BLaER1 (cell line): ENCODE data around the gene LRRC4C.

Experiments used
- H3K27ac ChIP-seq: shearing (Covaris generic); formaldehyde crosslinking; 2 replicates; pipeline ENCODE4 v1.8.1; 2022
- H3K27me3 ChIP-seq: shearing (Covaris generic); formaldehyde crosslinking; 2 replicates; pipeline ENCODE4 v1.8.1; 2022
- H3K36me3 ChIP-seq: shearing (Covaris generic); formaldehyde crosslinking; 2 replicates; pipeline ENCODE4 v1.8.1; 2022
- H3K4me1 ChIP-seq: shearing (Covaris generic); formaldehyde crosslinking; 2 replicates; pipeline ENCODE4 v1.8.1; 2022
- H3K4me2 ChIP-seq: shearing (Covaris generic); formaldehyde crosslinking; 2 replicates; pipeline ENCODE4 v1.8.1; 2022
- H3K4me3 ChIP-seq: shearing (Covaris generic); formaldehyde crosslinking; 2 replicates; pipeline ENCODE4 v1.8.1; 2022
- H3K9ac ChIP-seq: shearing (Covaris generic); formaldehyde crosslinking; 2 replicates; pipeline ENCODE4 v1.8.1; 2022
- H3K9me3 ChIP-seq: shearing (Covaris generic); formaldehyde crosslinking; 2 replicates; pipeline ENCODE4 v1.8.1; 2022
- H4K20me1 ChIP-seq: shearing (Covaris generic); formaldehyde crosslinking; 2 replicates; pipeline ENCODE4 v1.8.1; 2022
- Cebpa-rat ChIP-seq: shearing (Covaris generic); IDR thresholded peaks from 2 replicates; pipeline ENCODE4 v1.8.1; 2022

LRRC4C gene

DNA sequence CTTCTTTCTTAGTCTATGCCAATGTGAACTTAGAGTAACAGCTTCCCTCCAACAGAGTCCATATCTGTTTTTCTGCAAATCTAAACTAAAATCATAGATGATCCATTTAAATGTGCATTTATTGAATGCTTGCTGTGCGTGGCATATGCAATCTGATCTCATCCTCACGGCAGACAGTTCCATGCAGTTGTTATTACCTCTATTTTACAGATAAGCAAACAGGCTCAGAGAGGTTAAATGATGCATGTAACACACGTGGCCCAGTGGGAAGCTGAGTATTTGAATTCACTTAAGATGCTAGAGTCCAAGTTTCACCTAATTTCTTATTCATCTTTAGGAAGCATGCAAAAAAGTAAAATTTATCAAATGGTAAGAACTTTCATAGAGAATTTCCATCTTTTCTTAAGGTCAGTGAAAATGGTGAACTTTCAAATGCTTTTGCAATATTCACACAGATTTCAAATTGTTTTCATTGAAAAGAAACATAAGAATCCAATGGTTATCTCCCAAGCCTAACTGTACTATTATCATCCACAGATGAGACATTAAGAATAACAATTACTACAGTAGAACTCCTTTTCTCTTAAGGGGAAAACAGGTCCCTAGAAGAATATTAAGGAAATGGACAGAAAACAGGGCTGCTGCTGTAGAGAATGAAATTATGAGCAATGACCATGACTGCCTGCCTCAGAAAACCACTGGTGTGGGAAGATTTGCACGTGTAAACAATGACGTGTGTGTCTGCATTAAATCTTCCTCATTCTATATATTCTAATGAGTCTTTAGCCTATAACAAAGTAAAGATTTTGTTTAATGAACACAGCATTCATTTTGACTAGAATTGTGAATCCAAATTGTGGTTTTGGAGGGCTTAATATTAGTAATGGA, 1171.3 kb downstream of the LRRC4C start:
- no peak overlapping the region for H3K9ac ChIP-seq
- H3K27me3 ChIP-seq, result no peaks in the 10 kb centered on the region
- no peak overlapping the region for H3K4me2 ChIP-seq
- no peak overlapping the region for H3K27ac ChIP-seq
- no peak for TF ChIP-seq Cebpa-rat
- no peaks in the 10 kb centered on the region; the same call in 1 of the 2 replicates for H3K4me1 ChIP-seq
- H3K9me3 ChIP-seq, result no peaks in the 10 kb centered on the region
- no peak overlapping the region for H3K4me3 ChIP-seq
- no peaks in the 10 kb centered on the region for H4K20me1 ChIP-seq
- no peaks in the 10 kb centered on the region for H3K36me3 ChIP-seq

DNA sequence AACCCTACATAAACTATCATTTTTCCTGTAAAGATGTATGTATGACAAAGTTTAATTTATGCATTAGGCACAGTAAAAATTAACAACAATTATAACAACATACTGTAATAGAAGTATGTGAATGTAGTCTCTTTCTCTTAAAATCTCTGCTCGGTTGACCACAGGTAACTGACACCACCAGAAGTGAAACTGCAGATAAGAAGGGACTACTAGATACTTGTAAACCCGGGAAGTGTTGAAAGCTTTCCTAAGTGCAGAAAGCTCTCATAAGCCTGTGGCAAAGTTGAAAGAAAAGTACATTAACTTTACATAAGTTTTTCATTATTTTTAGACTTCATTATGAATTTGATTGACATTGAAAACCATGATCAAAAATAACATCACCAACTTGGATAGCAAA, 1173.3 kb downstream of the LRRC4C start:
- Histone ChIP-seq H3K27me3 (no peaks in the 10 kb centered on the region), H3K4me2 (no peak overlapping the region), H3K36me3 (no peaks in the 10 kb centered on the region), H3K9me3 (no peaks in the 10 kb centered on the region), H3K4me3 (no peak overlapping the region), H3K9ac (no peak overlapping the region), H3K27ac (no peak overlapping the region), H4K20me1 (no peaks in the 10 kb centered on the region), H3K4me1 (no peaks in the 10 kb centered on the region; the same call in 1 of the 2 replicates)
- no peak for TF ChIP-seq Cebpa-rat

DNA sequence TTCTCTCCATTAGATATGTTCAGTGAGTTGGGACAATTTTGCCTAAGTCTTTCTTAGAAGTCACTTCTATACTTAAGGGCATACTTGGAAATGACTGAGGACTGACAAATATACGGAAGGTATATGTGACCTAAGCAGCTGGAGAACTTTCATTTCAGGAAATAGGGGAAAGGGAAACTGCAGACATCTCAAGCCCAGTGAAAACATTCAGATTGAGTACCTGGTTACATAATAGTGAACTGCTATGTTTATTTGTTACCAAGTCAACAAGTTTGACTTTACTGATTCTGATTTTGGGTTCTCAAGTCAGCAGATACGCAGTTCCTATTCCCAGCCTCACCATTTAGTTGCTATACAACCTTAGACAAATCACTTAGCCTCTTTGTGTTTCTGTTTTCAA, 1173.9 kb downstream of the LRRC4C start:
- H3K4me1 ChIP-seq, result no peaks in the 10 kb centered on the region; the same call in 1 of the 2 replicates
- no peak overlapping the region for H3K4me2 ChIP-seq
- no peak overlapping the region for H3K9ac ChIP-seq
- no peaks in the 10 kb centered on the region for H3K9me3 ChIP-seq
- TF ChIP-seq Cebpa-rat, result no peak
- no peaks in the 10 kb centered on the region for H3K36me3 ChIP-seq
- no peaks in the 10 kb centered on the region for H3K27me3 ChIP-seq
- no peak overlapping the region for H3K4me3 ChIP-seq
- no peaks in the 10 kb centered on the region for H4K20me1 ChIP-seq
- no peak overlapping the region for H3K27ac ChIP-seq

DNA sequence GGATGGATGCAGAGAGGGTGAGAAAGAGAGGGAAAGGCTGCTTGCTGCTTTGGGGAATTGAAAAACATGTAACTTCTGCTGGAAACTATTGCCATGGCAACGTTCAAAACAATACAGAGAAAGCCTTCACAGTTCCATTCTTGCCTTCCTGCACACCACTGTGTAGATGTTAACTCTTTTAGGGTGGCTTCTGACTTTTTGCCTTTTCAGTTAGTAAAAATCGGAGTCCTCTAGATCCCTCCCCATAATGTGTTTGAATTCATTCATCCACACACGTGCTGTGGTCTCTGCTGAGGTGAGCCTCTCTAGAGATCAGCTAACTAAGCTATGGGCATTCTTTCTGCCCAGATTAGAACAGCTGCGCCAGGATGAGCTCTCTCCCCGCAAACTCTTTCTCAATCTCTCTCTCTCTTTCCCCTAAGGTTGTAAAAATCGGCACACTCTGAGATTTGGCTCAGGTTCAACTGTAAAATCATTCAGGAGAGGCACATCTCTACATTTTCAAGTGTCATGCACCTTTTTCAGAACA, 1178.3 kb downstream of the LRRC4C start:
- no peak for TF ChIP-seq Cebpa-rat
- no peaks in the 10 kb centered on the region for H3K4me1 ChIP-seq
- H3K4me2 ChIP-seq, result no peak overlapping the region
- no peak overlapping the region for H3K4me3 ChIP-seq
- H4K20me1 ChIP-seq, result no peaks in the 10 kb centered on the region
- H3K27me3 ChIP-seq, result no peaks in the 10 kb centered on the region
- no peak overlapping the region for H3K9ac ChIP-seq
- no peaks in the 10 kb centered on the region for H3K9me3 ChIP-seq
- no peak overlapping the region for H3K27ac ChIP-seq
- no peaks in the 10 kb centered on the region for H3K36me3 ChIP-seq

DNA sequence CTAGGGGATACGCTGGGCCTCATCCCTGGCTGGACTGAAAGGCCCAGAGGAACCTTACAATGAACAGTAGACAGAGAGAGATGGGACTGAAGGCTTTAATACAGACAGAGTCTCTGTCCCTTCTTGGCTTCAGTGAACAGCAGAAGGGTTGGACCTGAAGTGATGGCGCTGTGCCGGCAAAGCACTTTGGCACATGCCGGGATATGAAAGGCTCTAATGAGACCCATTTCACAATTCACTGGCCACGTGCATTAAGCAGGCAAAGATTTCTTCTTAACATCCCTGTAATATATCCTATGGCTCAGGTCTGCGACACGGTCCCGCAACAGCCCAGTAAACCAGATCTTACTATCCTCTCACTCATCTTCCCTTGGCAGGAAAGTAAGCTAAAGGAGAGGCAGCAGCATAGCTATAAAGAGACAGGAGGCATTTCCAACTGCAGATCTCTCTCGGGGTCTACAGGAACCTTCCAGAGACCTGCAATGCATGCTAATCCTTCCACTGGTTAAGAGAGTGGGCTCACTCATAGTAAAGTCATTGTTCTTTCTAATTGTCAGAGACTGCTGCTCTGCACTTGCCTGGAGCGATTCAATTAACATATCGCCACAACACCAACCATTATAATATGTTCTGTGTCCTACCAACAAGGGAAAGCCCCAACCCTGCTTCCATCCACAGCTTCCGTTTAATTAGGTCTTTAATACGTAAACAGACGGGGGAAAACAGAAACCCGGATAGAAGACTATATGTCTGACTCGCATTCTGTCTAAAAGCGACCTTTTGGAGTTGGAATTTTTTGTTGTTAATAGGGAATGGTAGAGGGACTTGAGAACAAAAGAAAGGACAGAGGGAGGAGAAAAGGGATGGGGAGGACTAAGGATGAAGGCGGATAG, 1179.0 kb downstream of the LRRC4C start:
- TF ChIP-seq Cebpa-rat, result no peak
- Histone ChIP-seq H4K20me1 (no peaks in the 10 kb centered on the region), H3K4me1 (no peaks in the 10 kb centered on the region), H3K9ac (no peak overlapping the region), H3K27ac (no peak overlapping the region), H3K9me3 (no peaks in the 10 kb centered on the region), H3K4me3 (no peak overlapping the region), H3K27me3 (no peaks in the 10 kb centered on the region), H3K36me3 (no peaks in the 10 kb centered on the region), H3K4me2 (no peak overlapping the region)

DNA sequence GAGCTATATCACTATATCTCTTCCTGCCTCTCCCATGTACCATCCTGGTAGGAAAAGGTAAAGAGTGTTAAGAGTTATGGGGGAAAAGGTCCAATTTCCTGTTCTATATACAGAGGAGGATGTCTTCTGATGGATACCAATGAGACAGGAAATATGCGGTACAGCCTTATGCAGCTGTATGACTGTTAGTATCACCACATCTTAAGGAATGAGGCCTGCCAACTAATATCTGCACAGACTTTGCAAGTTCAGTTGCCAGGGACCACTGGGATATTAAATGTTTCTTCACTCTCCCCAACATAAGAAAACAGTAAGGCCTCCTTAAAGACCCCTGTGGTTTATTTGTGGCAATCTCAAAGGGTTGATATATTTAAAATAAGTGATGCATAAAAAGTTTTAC, 1182.5 kb downstream of the LRRC4C start:
- Histone ChIP-seq H3K4me1 (no peaks in the 10 kb centered on the region), H3K9ac (no peak overlapping the region), H3K4me2 (no peak overlapping the region), H4K20me1 (no peaks in the 10 kb centered on the region), H3K27ac (no peak overlapping the region), H3K4me3 (no peak overlapping the region), H3K36me3 (no peaks in the 10 kb centered on the region), H3K27me3 (no peaks in the 10 kb centered on the region), H3K9me3 (no peaks in the 10 kb centered on the region)
- TF ChIP-seq Cebpa-rat, result no peak

DNA sequence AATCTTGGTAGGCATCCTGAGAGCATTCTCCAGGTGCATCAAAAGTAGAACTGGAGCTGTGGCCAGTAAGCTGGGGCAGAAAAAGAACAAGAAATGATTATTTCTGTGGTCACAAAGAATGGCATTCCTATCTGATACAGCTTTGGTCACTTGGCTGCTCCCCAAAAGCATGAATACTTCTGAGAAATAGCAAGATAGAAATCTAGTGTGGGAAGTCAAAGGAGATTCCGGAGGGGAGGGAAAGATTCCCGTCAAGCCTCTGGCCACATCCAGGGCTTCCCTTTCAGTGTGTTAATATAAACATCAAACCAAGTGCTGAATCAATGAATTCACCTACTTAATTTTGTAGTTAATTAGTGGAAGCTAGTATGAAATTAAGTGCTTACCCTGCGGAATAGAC, 1185.4 kb downstream of the LRRC4C start:
- no peak overlapping the region for H3K27ac ChIP-seq

DNA sequence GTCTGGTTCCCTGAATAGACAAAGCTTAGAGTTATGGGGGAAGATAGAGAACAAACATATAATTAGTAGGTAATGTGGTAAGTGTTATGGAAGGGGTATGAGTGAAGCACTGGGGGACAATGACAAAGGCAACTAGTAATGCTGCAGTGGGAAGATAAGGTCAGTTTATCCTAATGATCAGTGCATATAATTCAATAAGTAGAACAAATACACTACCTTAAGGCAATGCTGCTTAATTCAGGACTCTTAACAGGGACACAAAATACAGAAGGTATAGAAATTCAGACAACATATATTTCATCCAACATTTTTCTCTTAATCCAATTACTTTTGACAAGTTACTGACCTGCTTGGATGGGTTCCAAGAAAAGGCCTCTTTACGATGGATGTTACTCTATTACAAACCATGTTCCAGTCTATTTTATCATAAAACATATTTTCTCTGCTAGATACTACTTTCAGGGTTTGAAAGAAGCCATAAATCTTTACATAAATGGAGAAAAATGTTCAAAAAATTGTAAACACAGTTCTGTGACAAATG, 1186.2 kb downstream of the LRRC4C start:
- Histone ChIP-seq H3K36me3 (no peaks in the 10 kb centered on the region), H4K20me1 (no peaks in the 10 kb centered on the region), H3K4me2 (no peak overlapping the region), H3K27me3 (no peaks in the 10 kb centered on the region), H3K27ac (no peak overlapping the region), H3K9me3 (no peaks in the 10 kb centered on the region), H3K9ac (no peak overlapping the region), H3K4me3 (no peak overlapping the region), H3K4me1 (no peaks in the 10 kb centered on the region)
- no peak for TF ChIP-seq Cebpa-rat

More for the DNA sequence above, 1185.4 kb downstream of the LRRC4C start:
- H3K4me2 ChIP-seq, result no peak overlapping the region
- no peak overlapping the region for H3K4me3 ChIP-seq
- H3K36me3 ChIP-seq, result no peaks in the 10 kb centered on the region
- no peak overlapping the region for H3K9ac ChIP-seq
- no peaks in the 10 kb centered on the region for H3K27me3 ChIP-seq
- H4K20me1 ChIP-seq, result no peaks in the 10 kb centered on the region
- TF ChIP-seq Cebpa-rat, result no peak
- H3K4me1 ChIP-seq, result no peaks in the 10 kb centered on the region
- H3K9me3 ChIP-seq, result no peaks in the 10 kb centered on the region

DNA sequence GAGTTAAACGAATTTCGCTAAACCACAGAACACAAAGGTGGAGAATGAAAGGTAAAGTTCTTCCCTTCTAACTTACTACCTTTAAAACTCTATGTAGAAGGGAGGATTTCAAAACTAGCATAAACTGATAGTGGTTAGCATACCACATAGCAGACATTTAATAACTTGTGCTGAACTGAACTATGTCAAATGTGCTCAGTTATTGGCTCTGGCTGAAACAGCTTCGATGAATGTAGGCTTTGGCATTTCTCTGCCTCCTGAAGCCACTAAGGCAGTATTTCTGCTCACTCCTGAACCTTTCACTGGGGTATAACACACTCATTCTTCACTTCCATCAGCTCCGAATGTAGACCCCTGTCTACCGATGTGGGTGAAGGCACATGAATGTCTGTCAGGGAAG, 1188.1 kb downstream of the LRRC4C start:
- H3K27ac ChIP-seq, result no peak overlapping the region
- no peaks in the 10 kb centered on the region for H3K36me3 ChIP-seq
- no peaks in the 10 kb centered on the region for H3K4me1 ChIP-seq
- H3K27me3 ChIP-seq, result no peaks in the 10 kb centered on the region
- no peak overlapping the region for H3K4me2 ChIP-seq
- H3K4me3 ChIP-seq, result no peak overlapping the region
- TF ChIP-seq Cebpa-rat, result no peak
- H3K9ac ChIP-seq, result no peak overlapping the region
- H3K9me3 ChIP-seq, result no peaks in the 10 kb centered on the region
- H4K20me1 ChIP-seq, result no peaks in the 10 kb centered on the region
